ENCODE data around the gene PLEKHA4. TPM values are rescaled to one million over a fixed set of nuclear protein-coding genes. Genes with fewer than 3 reads are reported as not detected.

The PLEKHA4 gene
- total and polyA plus RNA-seq, 9 of the 15 experiments (the other 6 are each of a cell fraction or from before 2014, with no cell fraction given) = 0.07 to 30.8 (median 11.4) TPM

DNA sequence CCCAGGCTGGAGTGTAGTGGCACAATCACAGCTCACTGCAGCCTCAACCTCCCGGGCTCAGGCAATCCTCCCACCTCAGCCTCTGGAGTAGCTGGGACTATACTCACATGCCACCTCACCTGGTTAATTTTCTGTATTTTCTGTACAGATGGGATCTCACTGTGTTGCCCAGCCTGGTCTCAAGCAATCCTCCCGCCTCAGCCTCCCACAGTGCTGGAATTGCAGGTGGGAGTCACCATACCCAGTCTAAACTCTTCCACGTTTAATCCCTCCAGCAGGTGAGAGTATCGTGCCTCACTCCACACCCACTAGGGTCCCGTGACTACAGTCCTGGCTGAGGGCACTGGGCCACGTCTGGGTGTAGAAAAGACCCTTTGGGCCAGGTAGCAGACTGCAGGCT, 74.1 kb downstream of the PLEKHA4 start:
- Histone ChIP-seq H3K9ac (ENCODE audit: insufficient read depth in 1 of 2, low read depth in 2 of 2, low read length in 2 of 2) (peak overlapping the region in 1 of 2 experiments; percentile 87; a peak in 2 of 4 replicates), H3K27me3 (ENCODE audit: control insufficient read depth in 2 of 2, insufficient read depth in 2 of 2, low read length in 2 of 2) (no peaks in the 10 kb centered on the region), H3K9me1 (ENCODE audit: control insufficient read depth, insufficient read depth, low read length) (no peaks in the 10 kb centered on the region), H3K27ac (ENCODE audit: extremely low read depth, low read depth, low read length) (no peak overlapping the region), H3K9me3 (replicated peaks; ENCODE audit: control insufficient read depth, insufficient read depth, low read depth, low read length) (no peaks in the 10 kb centered on the region), H3K79me2 (ENCODE audit: control insufficient read depth, insufficient read depth, low read length) (no peaks in the 10 kb centered on the region), H3K4me1 (replicated peaks in 1 of 2; ENCODE audit: control insufficient read depth in 2 of 2, insufficient read depth in 2 of 2, low read length in 2 of 2) (peaks cover 3 to 17% of the 10 kb centered on the region in 2 experiments; a peak in 4 of 5 replicates), H4K20me1 (replicated peaks; ENCODE audit: control insufficient read depth, insufficient read depth, low read length) (no peaks in the 10 kb centered on the region), H3K36me3 (ENCODE audit: control insufficient read depth, insufficient read depth, low read length) (peaks cover 8% of the 10 kb centered on the region; the same call in 1 of the 3 replicates), H2AFZ (ENCODE audit: low read depth, low read length) (no peak overlapping the region), H3K4me2 (ENCODE audit: insufficient read depth, low read length) (no peak overlapping the region), H3K4me3 (no peak overlapping the region)
- BruUV-seq (replicated peaks) = no TSS peak
- CTCF ChIA-PET (ENCODE audit: low intra/inter-chr PET ratio) = interaction anchor here (0.7 to 3.0 kb wide), 4 partner anchors 42 to 279 kb away, joined by 3 to 36 read pairs (median 20); partner anchors contain the start of gene HSD17B14
- POLR2A ChIA-PET = interaction anchor here (1.2 to 2.7 kb wide), 7 partner anchors 9 to 173 kb away, joined by 3 to 18 read pairs (median 5); partner anchors contain the start of gene BCAT2
- FAIRE-seq (no peak), DNase-seq (ENCODE audit: extremely low read depth in 1 of 4, low spot score in 3 of 4) (no peak), ATAC-seq (no peak)
- TF ChIP-seq JUN (IDR thresholded peaks at IDR 0.05; ENCODE audit: borderline replicate concordance, low read depth, low read length) (no peak), JUN (CRISPR knock-in tag; IDR thresholded peaks at IDR 0.05; ENCODE audit: borderline replicate concordance) (0 out of 2 replicates have a peak, but pooled peaks have one; percentile 1), ZNF121 (CRISPR knock-in tag; conservative IDR thresholded peaks at IDR 0.05) (peak; percentile 78; the same call in 1 of the 2 replicates), ZBTB34 (CRISPR knock-in tag; IDR thresholded peaks at IDR 0.05) (no peak), HNRNPL (IDR thresholded peaks at IDR 0.05; ENCODE audit: low read depth, low read length) (no peak), TCFL5 (CRISPR knock-in tag; conservative IDR thresholded peaks at IDR 0.05) (no peak), TEAD1 (CRISPR knock-in tag; IDR thresholded peaks at IDR 0.05) (no peak)
- intact Hi-C loops (cut with micrococcal nuclease) = loop anchor here (2.0 kb wide), 1 partner anchor 177 kb away; no protein-coding TSS in a partner anchor
- in situ Hi-C loops (cut with MboI) = loop anchor here (5.0 to 10.0 kb wide), 3 partner anchors 48 to 431 kb away; no protein-coding TSS in a partner anchor
- WGBS (ENCODE audit: insufficient coverage, low coverage, missing lambda C conversion rate) = 63% methylated on average over 6 of the region's 6 CpGs
